Omental fat pad (tissue), 4 donors: ENCODE data around the gene ZNF319. TPM values are rescaled to one million over a fixed set of nuclear protein-coding genes. Genes with fewer than 3 reads are reported as not detected.

Experiments used
- ATAC-seq: fragments of 150-250 bp; one replicate; pipeline ENCODE4 v1.9.1; 2016; ENCODE audit warnings: mild to moderate bottlenecking, moderate library complexity; ENCODE audit not compliant: low FRiP score
- DNase-seq: peaks from one replicate; pipeline ENCODE4 v3.0.0-alpha.2; 2019; ENCODE audit warnings: low spot score
- CTCF ChIP-seq, 3 donors: fragments of 450-650 bp; IDR thresholded peaks; one replicate each; pipeline ENCODE4 v1.5.1; 2016 to 2017; ENCODE audit warnings: antibody characterized with exemption in 3 of 3, mild to moderate bottlenecking in 3 of 3, moderate library complexity in 2 of 3
- total RNA-seq, 4 donors: library from RNA; depleted of rRNA; stranded (reverse); fragments of >200 nt; gene quantifications; one replicate each; pipeline ENCODE4 v1.1.0, GENCODE V29; 2016

The ZNF319 gene
- total RNA-seq, 4 donors from 2014 or later: 3.2 to 9.1 (median 5.6) TPM

GRCh38 chr16:57966204-57966771, 34.2 kb downstream of the ZNF319 start:
- DNase-seq (no peak), ATAC-seq (no peak)
- TF ChIP-seq CTCF (IDR thresholded peaks at IDR 0.05): no peak

- no peak for TF ChIP-seq CTCF (IDR thresholded peaks at IDR 0.05)
- ATAC-seq: no peak
- DNase-seq: no peak
Measured at GRCh38 chr16:57964157-57964700, 36.2 kb downstream of the ZNF319 start.

- ATAC-seq: no peak
- DNase-seq: no peak
- TF ChIP-seq CTCF (IDR thresholded peaks at IDR 0.05): no peak
Measured at GRCh38 chr16:57962756-57963155, 37.7 kb downstream of the ZNF319 start.

GRCh38 chr16:57962046-57962445, 38.4 kb downstream of the ZNF319 start:
- no peak for TF ChIP-seq CTCF (IDR thresholded peaks at IDR 0.05)
- ATAC-seq (no peak), DNase-seq (no peak)

- DNase-seq (no peak), ATAC-seq (no peak)
- no peak for TF ChIP-seq CTCF (IDR thresholded peaks at IDR 0.05)
Measured at GRCh38 chr16:57961538-57961937, 38.9 kb downstream of the ZNF319 start.

GRCh38 chr16:57960826-57961472, 39.5 kb downstream of the ZNF319 start:
- ATAC-seq: no peak
- no peak for DNase-seq
- no peak for TF ChIP-seq CTCF (IDR thresholded peaks at IDR 0.05)

- no peak for ATAC-seq
- no peak for TF ChIP-seq CTCF (IDR thresholded peaks at IDR 0.05)
- no peak for DNase-seq
Measured at GRCh38 chr16:57960310-57960709, 40.2 kb downstream of the ZNF319 start.
